ENCODE data around the gene IRF1. TPM values are rescaled to one million over a fixed set of nuclear protein-coding genes. Genes with fewer than 3 reads are reported as not detected.

IRF1 gene
- total and polyA plus RNA-seq, 2 of the 4 experiments (the other 2 are of a cell fraction) = 11.1 to 18.9 TPM

DNA sequence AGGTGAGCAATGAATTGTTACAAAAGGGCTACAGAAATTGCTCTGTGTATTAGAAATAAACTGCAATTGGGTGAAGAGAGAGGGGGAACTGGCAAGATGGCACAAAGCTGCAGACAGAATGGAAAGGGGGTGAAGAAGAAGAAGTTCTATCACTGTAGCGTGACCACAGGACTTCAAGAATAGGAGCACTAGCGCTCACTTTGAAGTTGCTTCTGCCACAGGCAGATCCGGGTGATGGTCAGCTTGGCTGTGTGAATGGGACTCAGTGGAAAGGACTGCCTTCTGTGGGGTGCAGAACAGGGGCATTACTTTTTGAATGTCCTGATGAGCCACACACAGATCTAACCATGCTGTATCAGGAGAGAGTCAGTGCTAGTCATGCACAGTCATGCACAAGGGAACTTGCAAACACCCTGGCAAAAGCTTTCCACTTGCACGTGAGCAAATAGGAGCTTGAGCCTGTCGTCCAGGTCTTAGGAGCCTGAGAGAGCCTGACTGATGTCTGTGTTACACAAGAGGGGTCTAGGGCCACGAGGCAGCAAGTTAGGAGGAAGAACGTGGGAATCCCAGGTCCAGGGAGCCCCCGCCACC is 36.5 kb upstream of the IRF1 start:
- Histone ChIP-seq H4K5ac (ENCODE audit: low read depth, low read length) (no peak overlapping the region), H3K9me1 (ENCODE audit: insufficient read depth, low read length) (peaks cover 3% of the 10 kb centered on the region; the same call in 1 of the 2 replicates), H3K4ac (ENCODE audit: low read depth, low read length) (no peak overlapping the region), H3K56ac (ENCODE audit: extremely low read depth, insufficient read depth, low read length) (no peak overlapping the region), H2AK5ac (ENCODE audit: low read depth, low read length) (no peak overlapping the region), H3K79me1 (ENCODE audit: low read depth in 1 of 2, low read length in 2 of 2) (no peaks in the 10 kb centered on the region), H4K8ac (ENCODE audit: low read depth in 2 of 2, low read length in 2 of 2) (no peak overlapping the region), H2AFZ (replicated peaks; ENCODE audit: low read length, poor library complexity) (no peak overlapping the region), H3K27me3 (ENCODE audit: control insufficient read depth, insufficient read depth, low read length) (peaks cover 19% of the 10 kb centered on the region), H3K4me2 (ENCODE audit: low read depth, low read length) (no peak overlapping the region), H4K20me1 (ENCODE audit: insufficient read depth, low read length) (no peaks in the 10 kb centered on the region), H3K18ac (ENCODE audit: low read depth, low read length) (no peak overlapping the region), H3K9me3 (ENCODE audit: control insufficient read depth, insufficient read depth, low read length) (no peaks in the 10 kb centered on the region), H3K23ac (ENCODE audit: low read depth, low read length) (no peak overlapping the region), H3K27ac (ENCODE audit: insufficient read depth, low read length) (no peak overlapping the region), H2BK20ac (ENCODE audit: low read depth, low read length) (no peak overlapping the region), H3K9ac (ENCODE audit: low read depth, low read length) (no peak overlapping the region), H2BK15ac (ENCODE audit: low read depth, low read length) (no peak overlapping the region), H2BK120ac (ENCODE audit: low read depth, low read length) (no peak overlapping the region), H3K4me1 (ENCODE audit: control insufficient read depth, insufficient read depth, low read length) (peaks cover 1% of the 10 kb centered on the region; the same call in 1 of the 2 replicates), H2BK5ac (ENCODE audit: low read depth, low read length, poor library complexity, severe bottlenecking) (no peak overlapping the region), H3K4me3 (ENCODE audit: insufficient read depth, low read depth, low read length) (no peak overlapping the region), H3K14ac (replicated peaks; ENCODE audit: low read depth, low read length) (no peak overlapping the region), H2AK9ac (replicated peaks; ENCODE audit: low read depth, low read length, poor library complexity) (no peak overlapping the region), H4K91ac (ENCODE audit: insufficient read depth, low read depth, low read length) (no peak overlapping the region), H3K36me3 (ENCODE audit: control insufficient read depth, insufficient read depth, low read length) (no peaks in the 10 kb centered on the region)
- in situ Hi-C loops (cut with MboI; ENCODE audit: low sequenced_read_pairs) (loop anchor here (10.0 kb wide), 1 partner anchor 188 kb away; no protein-coding TSS in a partner anchor), dilution Hi-C loops (cut with HindIII; ENCODE audit: low sequenced_read_pairs, unreplicated experiment) (no loop called here), intact Hi-C loops (cut with micrococcal nuclease) (loop anchor here (5.0 to 10.0 kb wide), 2 partner anchors 178 to 295 kb away; no protein-coding TSS in a partner anchor)
- WGBS, 2 experiments (ENCODE audit: extremely low coverage in 2 of 2, insufficient read length in 1 of 2) = 66% methylated on average over 7 of the region's 8 CpGs; no CpG with 5 or more reads in 1 of the 2 experiments
- TF ChIP-seq BHLHE40 (IDR thresholded peaks at IDR 0.05; ENCODE audit: low read depth, low read length) (peak; percentile 53; the same call in 1 of the 2 replicates), NFE2L2 (IDR thresholded peaks at IDR 0.05; ENCODE audit: low read depth, low read length) (no peak)
- peak; percentile 54 for DNase-seq
- ATAC-seq (ENCODE audit: low read depth) = peak; percentile 58
- ChIA-PET CTCF (interaction anchor here (0.5 to 2.1 kb wide), 9 partner anchors 9 to 263 kb away, joined by 3 to 8 read pairs (median 3); no protein-coding TSS in a partner anchor), POLR2A (ENCODE audit: unreplicated experiment) (no interaction called here)
- no TSS peak for BruUV-seq (replicated peaks)
